CD4-positive, alpha-beta memory T cell (primary cell): ENCODE data around the gene PEAK3. TPM values are rescaled to one million over a fixed set of nuclear protein-coding genes. Genes with fewer than 3 reads are reported as not detected.
A peak's percentile ranks its signal among the peaks of the same experiment; 100 is the strongest.

Experiments used
- CTCF ChIA-PET: fragments of 350-600 bp; sonication (Branson Sonifier 250); formaldehyde crosslinking; loops from one replicate; lab custom pipeline; 2021; ENCODE audit warnings: inconsistent platforms; ENCODE audit not compliant: partially characterized antibody; lab: Charles Lee
- POLR2A ChIA-PET: fragments of 350-600 bp; sonication (Branson Sonifier 250); formaldehyde crosslinking; loops from one replicate; lab custom pipeline; 2021; ENCODE audit not compliant: partially characterized antibody; lab: Charles Lee
- DNase-seq, 5 donors: peaks; one replicate each; pipeline versions ENCODE4 v3.0.0 to v3.0.0-alpha.2; 2020 to 2022; ENCODE audit warnings: mixed read lengths in 1 of 5
- H3K27ac ChIP-seq: one replicate; pipeline ENCODE4 v1.7.0; 2013; ENCODE audit warnings: low read depth, low read length
- H3K27me3 ChIP-seq: 2 replicates; pipeline ENCODE4 v1.7.0; 2013; ENCODE audit warnings: mild to moderate bottlenecking, low read length, moderate library complexity; ENCODE audit not compliant: insufficient read depth
- H3K36me3 ChIP-seq: 2 replicates; pipeline ENCODE4 v1.7.0; 2013; ENCODE audit warnings: mild to moderate bottlenecking, low read length, moderate library complexity; ENCODE audit not compliant: insufficient read depth
- H3K4me1 ChIP-seq: 2 replicates; pipeline ENCODE4 v1.7.0; 2013; ENCODE audit warnings: mild to moderate bottlenecking, low read length, moderate library complexity; ENCODE audit not compliant: insufficient read depth
- H3K4me3 ChIP-seq, 2 donors: one replicate each; pipeline ENCODE4 v1.7.0; 2013; ENCODE audit warnings: low read length in 2 of 2, mild to moderate bottlenecking in 1 of 2
- H3K9me3 ChIP-seq, 2 donors: one replicate each; pipeline ENCODE4 v1.7.0; 2013; ENCODE audit warnings: low read length in 2 of 2, control low read depth in 1 of 2; ENCODE audit not compliant: control insufficient read depth in 1 of 2
- H3K27ac Mint-ChIP-seq, 7 donors: one replicate each; pipeline ENCODE4 v1.8.0; 2020 to 2021; ENCODE audit warnings: mixed read lengths in 7 of 7, mild to moderate bottlenecking in 6 of 7, inconsistent platforms in 3 of 7, moderate library complexity in 3 of 7
- H3K27me3 Mint-ChIP-seq, 2 donors: one replicate each; pipeline ENCODE4 v1.8.0; 2020 to 2021; ENCODE audit warnings: mixed read lengths in 2 of 2
- H3K36me3 Mint-ChIP-seq, 2 donors: one replicate each; pipeline ENCODE4 v1.8.0; 2020 to 2021; ENCODE audit warnings: mixed read lengths in 2 of 2, inconsistent platforms in 1 of 2, mild to moderate bottlenecking in 1 of 2
- H3K4me1 Mint-ChIP-seq, 4 donors: one replicate each; pipeline ENCODE4 v1.8.0; 2020 to 2021; ENCODE audit warnings: mixed read lengths in 4 of 4, mild to moderate bottlenecking in 1 of 4
- H3K4me3 Mint-ChIP-seq, 8 donors: one replicate each; pipeline ENCODE4 v1.8.0; 2020 to 2021; ENCODE audit warnings: mixed read lengths in 8 of 8, mild to moderate bottlenecking in 7 of 8, moderate library complexity in 6 of 8, inconsistent platforms in 3 of 8
- H3K9me3 Mint-ChIP-seq, 8 donors: one replicate each; pipeline ENCODE4 v1.8.0; 2020 to 2021; ENCODE audit warnings: mixed read lengths in 8 of 8, mild to moderate bottlenecking in 5 of 8, inconsistent platforms in 3 of 8, moderate library complexity in 1 of 8
- intact Hi-C: fragments of 100-400 bp; cut with micrococcal nuclease; formaldehyde crosslinking; loops from one replicate; pipeline ENCODE4 v1.15.1; 2023
- microRNA-seq: library from miRNA; unstranded; fragments of <30 nt; microRNA quantifications from one replicate; pipeline ENCODE4 v1.2.0, GENCODE V29; 2021; ENCODE audit warnings: borderline replicate concordance, borderline number of aligned reads, borderline microRNAs expressed, mixed read lengths
- polyA plus RNA-seq, 2 donors: library from polyadenylated mRNA; unstranded; fragments of 300-500 nt; fragmentation: Illumina TruSeq; gene quantifications; one replicate each; pipeline ENCODE4 v1.2.3, GENCODE V29; 2021
- total RNA-seq, 2 experiments: library from RNA; stranded (reverse); gene quantifications; one replicate each; pipeline ENCODE4 v1.2.3, GENCODE V29; 2021

Gene PEAK3
- total and polyA plus RNA-seq, 4 experiments from 2014 or later = 0.07 to 0.11 (median 0.07) TPM; not detected in 1

GRCh38 chr19:2226840-2227360 lies 55.1 kb downstream of the PEAK3 start:
- Mint-ChIP-seq H3K9me3 (no peaks in the 10 kb centered on the region), H3K4me1 (peaks cover 0 to 8% (median 3%) of the 10 kb centered on the region in 4 donors), H3K27ac (no peak overlapping the region), H3K27me3 (no peaks in the 10 kb centered on the region), H3K36me3 (peaks cover 13 to 42% of the 10 kb centered on the region in 2 donors), H3K4me3 (no peak overlapping the region)
- H3K4me3 ChIP-seq = no peak overlapping the region
- intact Hi-C loops = no loop called here
- H3K36me3 ChIP-seq = peaks cover 19% of the 10 kb centered on the region
- no peaks in the 10 kb centered on the region for H3K27me3 ChIP-seq
- POLR2A ChIA-PET = interaction anchor here (0.7 kb wide), 1 partner anchor 37 kb away, joined by 3 read pairs; no protein-coding TSS in a partner anchor
- CTCF ChIA-PET = interaction anchor here (1.0 kb wide), 1 partner anchor 12 kb away, joined by 3 read pairs; no protein-coding TSS in a partner anchor
- DNase-seq = no peak
- H3K27ac ChIP-seq = no peak overlapping the region
- H3K4me1 ChIP-seq = no peaks in the 10 kb centered on the region
- H3K9me3 ChIP-seq = no peaks in the 10 kb centered on the region

GRCh38 chr19:2226051-2226839 lies 55.7 kb downstream of the PEAK3 start:
- peaks cover 13 to 40% of the 10 kb centered on the region in 2 donors for H3K36me3 Mint-ChIP-seq
- peak overlapping the region in 1 of 7 donors; percentile 66 for H3K27ac Mint-ChIP-seq
- POLR2A ChIA-PET = no interaction called here

GRCh38 chr19:2225415-2226050 lies 56.4 kb downstream of the PEAK3 start:
- Mint-ChIP-seq H3K27ac (peak overlapping the region in 1 of 7 donors; percentile 66), H3K4me3 (no peak overlapping the region), H3K36me3 (peaks cover 13 to 44% of the 10 kb centered on the region in 2 donors), H3K27me3 (no peaks in the 10 kb centered on the region), H3K9me3 (no peaks in the 10 kb centered on the region), H3K4me1 (peaks cover 0 to 8% (median 3%) of the 10 kb centered on the region in 4 donors)
- H3K27me3 ChIP-seq = no peaks in the 10 kb centered on the region
- H3K27ac ChIP-seq = no peak overlapping the region
- no peaks in the 10 kb centered on the region for H3K4me1 ChIP-seq
- no peak overlapping the region for H3K4me3 ChIP-seq
- intact Hi-C loops = no loop called here
- no peaks in the 10 kb centered on the region for H3K9me3 ChIP-seq
- no peak for DNase-seq
- peaks cover 23% of the 10 kb centered on the region for H3K36me3 ChIP-seq
- ChIA-PET POLR2A (no interaction called here), CTCF (interaction anchor here (1.5 kb wide), 1 partner anchor 70 kb away, joined by 4 read pairs; no protein-coding TSS in a partner anchor)

More at GRCh38 chr19:2226051-2226839, 55.7 kb downstream of the PEAK3 start:
- DNase-seq = no peak
- no peaks in the 10 kb centered on the region for H3K4me1 ChIP-seq
- Mint-ChIP-seq H3K27me3 (no peaks in the 10 kb centered on the region), H3K4me1 (peaks cover 0 to 8% (median 3%) of the 10 kb centered on the region in 4 donors), H3K4me3 (no peak overlapping the region), H3K9me3 (no peaks in the 10 kb centered on the region)
- CTCF ChIA-PET = no interaction called here
- intact Hi-C loops = no loop called here
- no peaks in the 10 kb centered on the region for H3K9me3 ChIP-seq
- H3K4me3 ChIP-seq = no peak overlapping the region
- no peaks in the 10 kb centered on the region for H3K27me3 ChIP-seq
- peaks cover 22% of the 10 kb centered on the region for H3K36me3 ChIP-seq
- no peak overlapping the region for H3K27ac ChIP-seq

GRCh38 chr19:2224754-2225349 lies 57.1 kb downstream of the PEAK3 start:
- Histone ChIP-seq H3K4me3 (no peak overlapping the region), H3K9me3 (no peaks in the 10 kb centered on the region), H3K36me3 (peaks cover 28% of the 10 kb centered on the region), H3K27me3 (no peaks in the 10 kb centered on the region), H3K4me1 (no peaks in the 10 kb centered on the region), H3K27ac (no peak overlapping the region)
- Mint-ChIP-seq H3K36me3 (peaks cover 13 to 43% of the 10 kb centered on the region in 2 donors), H3K9me3 (no peaks in the 10 kb centered on the region), H3K27ac (peak overlapping the region in 2 of 7 donors; percentile 57 to 84), H3K4me1 (peaks cover 0 to 8% (median 3%) of the 10 kb centered on the region in 4 donors), H3K27me3 (no peaks in the 10 kb centered on the region), H3K4me3 (no peak overlapping the region)
- DNase-seq = no peak
- ChIA-PET CTCF (interaction anchor here (1.5 kb wide), 1 partner anchor 69 kb away, joined by 4 read pairs; no protein-coding TSS in a partner anchor), POLR2A (no interaction called here)
- intact Hi-C loops = no loop called here

Small RNA genes within 50 kb of the gene (microRNA-seq; reads per million reads assigned to microRNA genes)
- 1.7 reads per million for gene MIR1227
- gene MIR4321 = not detected

Other genes with a start within 250 kb of the PEAK3 start
- 100 to 1,000 TPM; 194 to 195 TPM for gene MKNK2, start 230.9 kb downstream of the PEAK3 start, total RNA-seq
- gene MKNK2, start 230.9 kb downstream of the PEAK3 start, polyA plus RNA-seq = 10 to 100 TPM; 24.1 to 63.9 TPM
- 100 to 1,000 TPM; 130 to 135 TPM for gene MOB3A, start 185.8 kb downstream of the PEAK3 start, total RNA-seq
- gene MOB3A, start 185.8 kb downstream of the PEAK3 start, polyA plus RNA-seq = 100 to 1,000 TPM in 1 of 2 donors, 10 to 100 TPM in 1; 29.6 to 114 TPM
- gene IZUMO4, start 185.3 kb downstream of the PEAK3 start, total RNA-seq = 10 to 100 TPM; 18.6 to 22.1 TPM
- 1 to 10 TPM in 1 of 2 donors, under 1 TPM in 1; 0.84 to 1.2 TPM for gene IZUMO4, start 185.3 kb downstream of the PEAK3 start, polyA plus RNA-seq
- gene AP3D1, start 130.6 kb downstream of the PEAK3 start, total RNA-seq = 10 to 100 TPM; 80.6 to 87.2 TPM
- 10 to 100 TPM in 1 of 2 donors, 1 to 10 TPM in 1; 6.7 to 58.9 TPM for gene AP3D1, start 130.6 kb downstream of the PEAK3 start, polyA plus RNA-seq
- 10 to 100 TPM; 29.6 to 29.9 TPM for gene DOT1L, start 118.2 kb downstream of the PEAK3 start, total RNA-seq
- gene DOT1L, start 118.2 kb downstream of the PEAK3 start, polyA plus RNA-seq = under 1 TPM; 0.03 to 0.94 TPM
- 10 to 100 TPM; 64.9 to 65.3 TPM for gene PLEKHJ1, start 45.8 kb downstream of the PEAK3 start, total RNA-seq
- 100 to 1,000 TPM; 105 to 119 TPM for gene PLEKHJ1, start 45.8 kb downstream of the PEAK3 start, polyA plus RNA-seq
- 100 to 1,000 TPM; 140 to 141 TPM for gene SF3A2, start 45.4 kb downstream of the PEAK3 start, total RNA-seq
- gene SF3A2, start 45.4 kb downstream of the PEAK3 start, polyA plus RNA-seq = 10 to 100 TPM in 1 of 2 donors, 1 to 10 TPM in 1; 8.3 to 37.8 TPM
- gene AMH, start 32.9 kb downstream of the PEAK3 start, total RNA-seq = 10 to 100 TPM in 1 of 2 experiments, 1 to 10 TPM in 1; 7.5 to 12.7 TPM
- not detected for gene AMH, start 32.9 kb downstream of the PEAK3 start, polyA plus RNA-seq
- gene JSRP1, start 25.8 kb downstream of the PEAK3 start, total RNA-seq = 1 to 10 TPM; 1.3 to 1.5 TPM
- 1 to 10 TPM; 1.1 to 1.7 TPM for gene JSRP1, start 25.8 kb downstream of the PEAK3 start, polyA plus RNA-seq
- under 1 TPM; 0.73 to 0.75 TPM for gene LINGO3, start 26.0 kb upstream of the PEAK3 start, total RNA-seq
- gene LINGO3, start 26.0 kb upstream of the PEAK3 start, polyA plus RNA-seq = 1 to 10 TPM in 1 of 2 donors, under 1 TPM in 1; 0.46 to 7.1 TPM
- gene LSM7, start 46.4 kb upstream of the PEAK3 start, total RNA-seq = 100 to 1,000 TPM; 107 to 108 TPM
- 100 to 1,000 TPM; 165 to 171 TPM for gene LSM7, start 46.4 kb upstream of the PEAK3 start, polyA plus RNA-seq
- gene SPPL2B, start 46.5 kb upstream of the PEAK3 start, total RNA-seq = 10 to 100 TPM; 76.8 to 82.8 TPM
- gene SPPL2B, start 46.5 kb upstream of the PEAK3 start, polyA plus RNA-seq = 1 to 10 TPM; 6.2 to 9.4 TPM
- gene TMPRSS9, start 78.1 kb upstream of the PEAK3 start, total RNA-seq = not detected
- not detected for gene TMPRSS9, start 78.1 kb upstream of the PEAK3 start, polyA plus RNA-seq
- gene TIMM13, start 145.4 kb upstream of the PEAK3 start, total RNA-seq = 10 to 100 TPM; 30.6 to 31.6 TPM
- gene TIMM13, start 145.4 kb upstream of the PEAK3 start, polyA plus RNA-seq = 10 to 100 TPM; 65.9 to 76.4 TPM
- 10 to 100 TPM; 19.8 to 19.9 TPM for gene LMNB2, start 174.8 kb upstream of the PEAK3 start, total RNA-seq
- gene LMNB2, start 174.8 kb upstream of the PEAK3 start, polyA plus RNA-seq = 10 to 100 TPM in 1 of 2 donors, 1 to 10 TPM in 1; 3.8 to 10.8 TPM
- 10 to 100 TPM; 88.2 to 88.3 TPM for gene GADD45B, start 194.0 kb upstream of the PEAK3 start, total RNA-seq
- 10 to 100 TPM; 44.9 to 94.4 TPM for gene GADD45B, start 194.0 kb upstream of the PEAK3 start, polyA plus RNA-seq